Stomach smooth muscle (tissue), 2 donors: ENCODE measurements around the gene RAB40C.
A peak's percentile ranks its signal among the peaks of the same experiment; 100 is the strongest.

Experiments
- H3K27ac ChIP-seq: one replicate; pipeline ENCODE4 v1.7.0; 2013; ENCODE audit warnings: mild to moderate bottlenecking, low read length, inconsistent platforms
- H3K27me3 ChIP-seq, 2 donors: one replicate each; pipeline ENCODE4 v1.7.0; 2013; ENCODE audit warnings: low read length in 2 of 2; ENCODE audit not compliant: insufficient read depth in 2 of 2, control insufficient read depth in 1 of 2
- H3K36me3 ChIP-seq, 2 donors: one replicate each; pipeline ENCODE4 v1.7.0; 2013; ENCODE audit warnings: low read length in 2 of 2; ENCODE audit not compliant: control insufficient read depth in 2 of 2, insufficient read depth in 2 of 2
- H3K4me1 ChIP-seq: one replicate; pipeline ENCODE4 v1.7.0; 2013; ENCODE audit warnings: low read length; ENCODE audit not compliant: control insufficient read depth, insufficient read depth
- H3K4me3 ChIP-seq, 2 donors: one replicate each; pipeline ENCODE4 v1.7.0; 2013; ENCODE audit warnings: low read length in 2 of 2
- H3K9ac ChIP-seq, 2 donors: one replicate each; pipeline ENCODE4 v1.7.0; 2013; ENCODE audit warnings: low read length in 2 of 2, mild to moderate bottlenecking in 1 of 2
- H3K9me3 ChIP-seq, 2 donors: one replicate each; pipeline ENCODE4 v1.7.0; 2013; ENCODE audit warnings: low read length in 2 of 2; ENCODE audit not compliant: control insufficient read depth in 2 of 2
- donor health status: healthy.
- donor health status: Pancreatic carcinoma.

Gene RAB40C

DNA sequence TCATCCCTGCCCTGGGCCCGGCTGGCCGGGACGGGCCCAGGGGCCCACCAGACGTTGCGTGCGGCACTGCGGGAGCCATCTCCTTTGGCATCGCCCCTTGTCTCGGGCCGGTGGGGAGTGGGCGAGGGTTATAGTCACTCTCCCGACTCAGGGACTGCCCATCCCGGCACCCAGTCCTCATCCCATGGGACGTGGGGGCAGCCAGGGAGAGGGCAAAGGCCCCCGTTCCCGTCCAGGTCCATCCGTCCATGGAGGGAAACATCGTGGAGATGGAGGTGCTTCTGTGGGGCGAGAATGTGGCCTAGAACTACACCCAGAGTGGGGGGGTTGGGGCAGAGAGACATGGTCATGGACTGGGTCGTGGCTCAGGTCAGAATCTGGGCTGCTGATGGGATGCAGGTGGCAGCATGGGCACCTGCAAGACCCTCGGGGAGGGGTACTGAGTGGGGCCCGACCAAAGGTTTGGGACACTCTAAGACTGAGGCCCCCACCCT, 56.9 kb downstream of the RAB40C start:
- H3K4me3 ChIP-seq, result no peak overlapping the region
- H3K27ac ChIP-seq, result no peak overlapping the region
- H3K4me1 ChIP-seq, result peaks cover 48% of the 10 kb centered on the region
- H3K36me3 ChIP-seq, result no peaks in the 10 kb centered on the region
- H3K9ac ChIP-seq, result no peak overlapping the region
- no peaks in the 10 kb centered on the region for H3K9me3 ChIP-seq
- no peaks in the 10 kb centered on the region for H3K27me3 ChIP-seq

DNA sequence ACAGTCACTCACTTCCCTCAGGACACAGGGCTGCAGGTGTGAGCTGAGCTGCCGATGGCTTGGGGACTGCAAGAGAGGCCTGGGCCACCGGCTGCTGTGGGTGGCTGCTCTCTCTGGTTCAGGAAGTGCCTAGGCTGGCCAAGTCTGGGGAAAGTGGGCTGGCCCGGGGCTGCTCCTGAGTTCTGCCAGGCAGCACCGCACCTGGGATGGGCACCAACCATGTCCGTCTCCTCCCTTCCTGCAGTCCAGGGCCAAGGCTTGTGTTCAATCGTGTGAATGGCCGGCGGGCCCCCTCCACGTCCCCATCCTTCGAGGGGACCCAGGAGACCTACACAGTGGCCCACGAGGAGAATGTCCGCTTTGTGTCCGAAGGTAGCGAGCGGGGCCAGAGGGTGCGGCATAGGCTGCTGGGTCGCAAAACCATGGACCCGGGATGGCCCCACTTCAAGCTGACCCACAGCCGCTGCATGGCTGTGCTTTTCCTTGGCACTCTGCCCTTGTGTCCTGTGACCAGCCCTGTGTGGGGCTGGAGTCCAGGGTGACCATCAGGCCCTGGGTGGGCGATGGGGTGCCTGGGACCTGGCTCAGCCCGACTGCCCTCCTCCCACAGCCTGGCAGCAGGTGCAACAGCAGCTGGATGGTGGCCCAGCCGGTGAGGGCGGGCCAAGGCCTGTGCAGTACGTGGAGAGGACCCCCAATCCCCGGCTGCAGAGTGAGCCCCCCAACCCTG, 57.5 kb downstream of the RAB40C start:
- H3K9me3 ChIP-seq, result no peaks in the 10 kb centered on the region
- peaks cover 47% of the 10 kb centered on the region for H3K4me1 ChIP-seq
- no peak overlapping the region for H3K4me3 ChIP-seq
- H3K36me3 ChIP-seq, result no peaks in the 10 kb centered on the region
- H3K27me3 ChIP-seq, result no peaks in the 10 kb centered on the region
- H3K27ac ChIP-seq, result peak overlapping the region; percentile 80
- H3K9ac ChIP-seq, result no peak overlapping the region

DNA sequence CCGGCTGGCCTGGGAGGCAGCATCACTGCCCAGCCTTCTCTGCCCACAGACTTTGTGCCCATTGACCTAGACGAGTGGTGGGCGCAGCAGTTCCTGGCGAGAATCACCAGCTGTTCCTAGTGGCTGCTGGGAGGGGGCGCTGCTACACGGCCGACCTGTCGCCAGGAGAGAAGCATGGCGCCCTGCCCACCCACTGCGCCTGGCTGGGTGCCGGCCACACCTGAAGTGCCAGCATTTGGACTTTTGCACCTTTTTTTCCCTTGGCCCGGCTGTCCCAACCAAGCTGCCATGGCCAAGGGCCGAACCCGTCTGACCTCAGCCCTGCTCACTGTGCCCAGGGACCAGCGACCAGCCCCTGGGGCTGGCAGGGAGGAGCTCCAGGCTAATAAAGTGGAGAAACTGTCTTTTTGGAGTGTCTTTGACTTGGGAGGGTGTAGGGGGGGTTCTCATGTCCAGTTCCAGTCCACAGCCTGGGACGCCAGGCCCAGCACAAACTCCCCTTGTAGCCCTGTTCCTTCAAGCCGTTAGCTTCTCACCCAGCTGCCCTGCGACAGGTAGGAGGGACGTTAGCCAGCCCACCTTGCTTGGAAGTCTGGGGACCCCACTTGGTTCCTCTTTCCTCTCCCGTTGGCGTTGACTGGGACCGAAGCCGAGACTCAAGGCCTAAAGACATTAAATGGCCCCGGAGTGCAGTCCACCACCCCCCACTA, 58.4 kb downstream of the RAB40C start:
- Histone ChIP-seq H3K9ac (peak overlapping the region; percentile 84 to 93), H3K36me3 (no peaks in the 10 kb centered on the region), H3K4me1 (peaks cover 38% of the 10 kb centered on the region), H3K4me3 (peak overlapping the region; percentile 76 to 78), H3K9me3 (no peaks in the 10 kb centered on the region), H3K27me3 (no peaks in the 10 kb centered on the region), H3K27ac (peak overlapping the region; percentile 80)

DNA sequence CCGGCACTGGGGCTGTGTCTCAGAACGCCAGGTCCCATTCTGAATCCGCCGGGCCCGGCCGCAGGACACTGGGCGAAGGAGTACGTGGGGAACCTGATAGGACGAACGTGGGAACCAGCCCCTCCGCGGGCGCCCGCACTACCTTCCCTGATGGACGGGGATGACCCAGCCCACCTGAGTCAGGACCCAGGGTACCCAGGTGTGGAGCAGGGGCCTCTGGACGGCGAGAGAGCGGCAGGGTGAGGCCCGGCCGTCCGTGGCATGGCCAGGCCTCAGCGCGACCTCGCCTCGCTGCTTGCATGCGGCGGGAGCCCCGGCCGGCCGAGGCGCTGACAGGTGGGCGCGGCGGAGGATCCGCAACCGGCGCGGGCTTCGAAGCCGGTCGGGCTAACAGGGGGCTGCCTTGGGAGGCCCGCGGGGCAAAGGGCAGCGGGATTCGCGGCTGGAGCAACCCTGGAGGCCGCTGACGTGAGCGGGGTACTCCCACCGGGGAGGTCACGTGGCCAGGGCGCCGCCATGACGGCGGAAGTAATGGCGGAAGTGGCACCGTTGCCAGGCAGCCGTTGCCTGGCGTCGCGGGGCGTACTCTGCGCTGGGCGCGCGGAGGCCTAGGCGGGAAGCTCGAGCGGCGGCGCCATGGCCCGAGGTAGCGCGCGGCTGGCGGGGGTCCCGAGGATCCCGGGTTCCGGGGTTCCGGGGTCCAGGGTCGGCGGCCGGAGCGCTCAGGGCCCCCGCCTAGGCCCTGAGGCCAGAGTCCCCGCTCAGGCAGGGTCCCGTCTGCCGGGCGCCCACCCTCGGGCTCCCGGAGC, 59.1 kb downstream of the RAB40C start, which contains the start of gene WDR90:
TSS of gene WDR90 (plus strand) at position 585 of the 809 bp plus-strand sequence. CDS start at position 637, 52 bp downstream.
- no peaks in the 10 kb centered on the region for H3K36me3 ChIP-seq

DNA sequence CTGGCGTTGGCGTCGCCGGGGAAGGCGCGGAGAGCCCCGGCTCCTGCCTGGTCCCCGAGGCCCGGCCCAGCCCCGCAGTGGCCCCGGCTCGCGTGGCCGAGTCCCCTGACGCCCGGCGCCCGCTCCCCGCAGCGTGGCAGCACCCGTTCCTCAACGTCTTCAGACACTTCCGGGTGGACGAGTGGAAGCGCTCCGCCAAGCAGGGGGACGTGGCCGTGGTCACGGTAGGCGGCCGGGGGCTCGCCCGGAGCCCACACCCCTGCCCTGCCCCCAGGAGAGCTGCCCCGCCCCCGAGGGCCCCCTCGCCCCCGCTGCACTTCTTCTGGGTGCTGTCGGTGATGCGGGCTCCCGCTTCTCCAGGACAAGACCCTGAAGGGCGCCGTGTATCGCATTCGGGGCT, 59.8 kb downstream of the RAB40C start:
- Histone ChIP-seq H3K4me1 (peaks cover 38% of the 10 kb centered on the region), H3K27me3 (no peaks in the 10 kb centered on the region), H3K9me3 (no peaks in the 10 kb centered on the region), H3K36me3 (no peaks in the 10 kb centered on the region), H3K27ac (no peak overlapping the region), H3K4me3 (peak overlapping the region; percentile 76 to 78), H3K9ac (peak overlapping the region; percentile 74 to 93)

More for the DNA sequence above, 59.1 kb downstream of the RAB40C start, which contains the start of gene WDR90:
- H3K4me3 ChIP-seq, result peak within 1 kb of the TSS; percentile 76 to 78
- H3K9me3 ChIP-seq, result no peaks in the 10 kb centered on the region
- peak within 1 kb of the TSS; percentile 84 to 93 for H3K9ac ChIP-seq
- peak within 1 kb of the TSS; percentile 80 for H3K27ac ChIP-seq
- peaks cover 38% of the 10 kb centered on the region for H3K4me1 ChIP-seq
- no peaks in the 10 kb centered on the region for H3K27me3 ChIP-seq

DNA sequence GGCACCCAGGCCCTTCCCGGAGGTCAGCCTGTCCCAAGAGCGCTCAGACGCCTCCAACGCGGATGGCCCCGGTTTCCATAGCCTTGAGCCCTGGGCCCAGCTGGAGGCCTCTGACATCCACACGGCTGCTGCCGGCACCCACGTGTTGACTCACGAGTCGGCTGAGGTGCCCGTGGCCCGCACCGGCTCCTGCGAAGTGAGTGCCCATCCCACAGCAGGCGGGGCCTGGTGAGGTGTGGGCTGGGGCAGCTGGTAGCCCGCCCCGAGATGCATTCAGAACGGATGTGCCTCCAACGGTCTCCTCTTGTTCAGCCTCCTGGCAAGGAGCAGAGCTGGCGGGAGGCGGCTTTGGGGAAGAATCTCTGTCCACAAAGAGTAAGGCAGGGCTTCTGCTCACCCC, 62.0 kb downstream of the RAB40C start:
- H3K9ac ChIP-seq, result no peak overlapping the region
- no peaks in the 10 kb centered on the region for H3K27me3 ChIP-seq
- H3K4me3 ChIP-seq, result no peak overlapping the region
- no peaks in the 10 kb centered on the region for H3K36me3 ChIP-seq
- no peak overlapping the region for H3K27ac ChIP-seq
- no peaks in the 10 kb centered on the region for H3K9me3 ChIP-seq
- peaks cover 30% of the 10 kb centered on the region for H3K4me1 ChIP-seq

DNA sequence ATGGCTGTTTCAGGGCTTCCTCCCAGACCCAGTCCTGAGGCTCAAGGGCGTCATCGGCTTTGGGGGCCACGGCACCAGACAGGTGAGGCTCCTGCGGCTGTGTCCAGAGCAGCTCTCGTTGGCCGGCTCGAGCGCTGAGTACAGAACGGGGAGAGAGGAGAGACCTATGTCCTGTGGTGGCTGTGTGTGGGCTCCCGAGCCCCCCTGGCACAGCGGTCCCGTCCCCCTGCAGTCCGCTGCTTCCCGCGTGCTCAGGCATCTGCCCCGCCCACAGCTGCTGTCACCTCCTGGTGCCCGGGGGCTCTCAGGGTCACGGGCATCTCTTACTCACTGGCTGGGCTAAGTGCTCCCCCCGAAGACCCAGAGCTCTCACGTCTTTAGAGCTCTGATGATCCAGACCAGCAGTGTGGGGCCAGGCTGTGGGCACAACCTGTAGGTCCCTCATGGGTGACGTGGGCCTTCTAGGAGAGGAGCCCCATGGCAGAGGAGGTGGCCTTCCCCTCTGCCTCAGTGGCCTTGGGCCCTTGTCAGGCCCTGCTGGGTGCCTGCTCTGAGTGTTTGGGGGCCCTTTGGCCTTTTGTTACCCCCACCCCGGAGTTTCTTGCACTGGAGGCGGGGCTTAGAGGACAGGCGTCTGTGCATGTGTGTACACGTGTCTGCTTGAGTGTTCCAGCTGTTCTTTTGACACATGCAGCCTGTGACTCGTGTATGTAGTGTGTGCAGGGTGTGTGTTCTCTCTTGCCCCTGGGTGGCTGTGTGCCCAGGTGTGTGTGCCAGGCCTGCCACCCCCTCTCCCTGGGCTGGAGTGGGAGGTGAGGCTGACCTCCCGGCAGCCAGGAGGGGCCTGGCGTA, 62.8 kb downstream of the RAB40C start:
- Histone ChIP-seq H3K36me3 (no peaks in the 10 kb centered on the region), H3K27me3 (no peaks in the 10 kb centered on the region), H3K27ac (no peak overlapping the region), H3K4me3 (no peak overlapping the region), H3K4me1 (peaks cover 25% of the 10 kb centered on the region), H3K9ac (no peak overlapping the region), H3K9me3 (no peaks in the 10 kb centered on the region)

DNA sequence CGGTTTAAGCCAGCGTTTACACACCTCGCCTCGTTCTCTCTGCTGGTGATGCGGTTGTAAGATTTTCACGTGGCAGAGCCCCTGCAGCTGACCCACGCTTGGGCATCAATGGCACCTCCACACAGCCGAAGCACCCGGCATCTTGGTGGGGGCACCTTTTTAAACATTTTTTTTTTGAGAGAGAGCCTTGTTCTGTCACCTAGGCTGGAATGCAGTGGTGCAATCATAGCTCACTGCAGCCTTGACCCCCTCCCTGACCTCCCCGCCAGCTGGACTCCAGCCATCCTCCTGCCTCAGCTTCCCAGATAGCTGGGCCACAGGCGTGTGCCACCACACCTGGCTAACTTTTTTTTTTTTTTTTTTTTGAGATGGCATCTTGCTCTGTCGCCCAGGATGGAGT, 64.2 kb downstream of the RAB40C start:
- Histone ChIP-seq H3K9ac (no peak overlapping the region), H3K27me3 (no peaks in the 10 kb centered on the region), H3K4me1 (peaks cover 13% of the 10 kb centered on the region), H3K4me3 (no peak overlapping the region), H3K27ac (no peak overlapping the region), H3K36me3 (peaks cover 0 to 3% of the 10 kb centered on the region in 2 donors), H3K9me3 (no peaks in the 10 kb centered on the region)

DNA sequence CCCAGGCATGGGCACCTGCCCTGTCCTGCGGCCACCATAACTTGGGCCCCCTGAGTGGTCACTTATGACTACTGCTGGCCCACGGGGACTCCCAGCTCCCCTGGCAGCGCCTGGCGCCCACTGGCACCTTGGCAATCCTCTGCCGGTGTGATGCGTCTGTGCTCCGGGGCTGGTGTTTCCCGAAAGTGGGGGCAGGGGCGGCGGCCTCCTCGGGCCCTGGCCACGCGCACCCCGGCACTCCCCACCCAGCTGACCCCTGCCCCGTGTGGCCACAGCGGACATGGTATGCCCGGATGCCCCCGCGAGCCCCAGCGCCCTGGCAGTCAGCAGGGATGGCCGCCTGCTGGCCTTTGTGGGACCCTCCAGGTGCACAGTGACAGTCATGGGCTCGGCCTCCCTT, 67.6 kb downstream of the RAB40C start:
- Histone ChIP-seq H3K9ac (no peak overlapping the region), H3K9me3 (no peaks in the 10 kb centered on the region), H3K36me3 (peaks cover 0 to 3% of the 10 kb centered on the region in 2 donors), H3K27ac (no peak overlapping the region), H3K4me1 (peaks cover 19% of the 10 kb centered on the region), H3K27me3 (no peaks in the 10 kb centered on the region), H3K4me3 (no peak overlapping the region)
